HT-29 (cell line): ENCODE data around the gene ARL1. TPM values are rescaled to one million over a fixed set of nuclear protein-coding genes. Genes with fewer than 3 reads are reported as not detected.

Source experiments
- small RNA-seq: library from RNA; depleted of rRNA; stranded (forward); fragments of <200 nt; gene quantifications from one replicate; pipeline ENCODE3, GENCODE V24; 2014
- total RNA-seq: library from RNA; depleted of rRNA; stranded (reverse); fragments of >200 nt; shearing (Covaris generic); gene quantifications from 2 replicates; pipeline ENCODE4 v1.2.3, GENCODE V29; 2014; rRNA removed

The ARL1 gene
- total RNA-seq, 1 experiment from 2014 or later = 29.6 TPM

Small RNA genes within 50 kb of the gene (small RNA-seq; reads per million reads assigned to genes)
- gene RF00019 (not detected), gene RNU6-1068P (not detected), gene RPS27P23 (not detected)

Other genes with a start within 250 kb of the ARL1 start
- gene SLC5A8, start 197.5 kb downstream of the ARL1 start, total RNA-seq = not detected in 2 replicates
- gene UTP20, start 127.7 kb downstream of the ARL1 start, total RNA-seq = 8.0 and 8.2 TPM in 2 replicates
- not detected in 2 replicates for gene SPIC, start 67.6 kb upstream of the ARL1 start, total RNA-seq
- gene MYBPC1, start 187.2 kb upstream of the ARL1 start, total RNA-seq = 0.10 TPM in 1 of 2 replicates, not detected in the other